Astrocyte (in vitro differentiated cells and primary cell): ENCODE measurements around the gene PAM16. TPM values are rescaled to one million over a fixed set of nuclear protein-coding genes. Genes with fewer than 3 reads are reported as not detected.
A peak's percentile ranks its signal among the peaks of the same experiment; 100 is the strongest.

ENCODE experiments used
- DNase-seq: peaks from one replicate; pipeline ENCODE4 v3.0.0-alpha.2; 2010; ENCODE audit warnings: low read depth
- FAIRE-seq: peaks from 2 replicates; lab custom pipeline; 2011; peaks lifted over from hg19 to GRCh38; lab: Jason Lieb, UNC
- H2AFZ ChIP-seq: 2 replicates; pipeline ENCODE4 v1.6.0; 2012; ENCODE audit warnings: low read depth, low read length, inconsistent platforms
- H3K27ac ChIP-seq: 2 replicates; pipeline ENCODE4 v1.5.1; 2011; ENCODE audit warnings: low read depth, low read length, inconsistent platforms
- H3K27me3 ChIP-seq: 2 replicates; pipeline ENCODE4 v1.6.0; 2011; ENCODE audit warnings: low read length, inconsistent platforms; ENCODE audit not compliant: insufficient read depth
- H3K36me3 ChIP-seq: 2 replicates; pipeline ENCODE4 v1.5.1; 2011; ENCODE audit warnings: low read length, inconsistent platforms; ENCODE audit not compliant: insufficient read depth
- H3K4me1 ChIP-seq: 2 replicates; pipeline ENCODE4 v1.5.1; 2011; ENCODE audit warnings: low read length, inconsistent platforms; ENCODE audit not compliant: insufficient read depth
- H3K4me2 ChIP-seq: 2 replicates; pipeline ENCODE4 v1.6.0; 2012; ENCODE audit warnings: low read length, inconsistent platforms
- H3K4me3 ChIP-seq: 2 replicates; pipeline ENCODE4 v1.5.1; 2011; ENCODE audit warnings: low read depth, mild to moderate bottlenecking, low read length, inconsistent platforms; ENCODE audit not compliant: insufficient read depth
- H3K79me2 ChIP-seq: 2 replicates; pipeline ENCODE4 v1.6.0; 2012; ENCODE audit warnings: mild to moderate bottlenecking, low read length, inconsistent platforms; ENCODE audit not compliant: insufficient read depth
- H3K9ac ChIP-seq: 2 replicates; pipeline ENCODE4 v1.6.0; 2012; ENCODE audit warnings: mild to moderate bottlenecking, low read length, inconsistent platforms
- H3K9me3 ChIP-seq: 2 replicates; pipeline ENCODE4 v1.5.1; 2012; ENCODE audit warnings: low read depth, mild to moderate bottlenecking, low read length, inconsistent platforms; ENCODE audit not compliant: insufficient read depth
- H4K20me1 ChIP-seq: 2 replicates; pipeline ENCODE4 v1.6.0; 2012; ENCODE audit warnings: low read length, inconsistent platforms; ENCODE audit not compliant: insufficient read depth
- H3K27ac Mint-ChIP-seq: one replicate; pipeline ENCODE4 v1.8.0; 2021; ENCODE audit warnings: mild to moderate bottlenecking, mixed read lengths; ENCODE audit not compliant: unreplicated experiment
- H3K27me3 Mint-ChIP-seq: one replicate; pipeline ENCODE4 v1.8.0; 2021; ENCODE audit warnings: low read depth, mixed read lengths; ENCODE audit not compliant: unreplicated experiment
- H3K36me3 Mint-ChIP-seq: one replicate; pipeline ENCODE4 v1.8.0; 2021; ENCODE audit warnings: low read depth, mixed read lengths; ENCODE audit not compliant: unreplicated experiment
- H3K4me1 Mint-ChIP-seq: one replicate; pipeline ENCODE4 v1.8.0; 2021; ENCODE audit warnings: low read depth, mixed read lengths; ENCODE audit not compliant: unreplicated experiment
- H3K4me3 Mint-ChIP-seq: one replicate; pipeline ENCODE4 v1.8.0; 2021; ENCODE audit warnings: mild to moderate bottlenecking, moderate library complexity, mixed read lengths; ENCODE audit not compliant: unreplicated experiment
- H3K9me3 Mint-ChIP-seq: one replicate; pipeline ENCODE4 v1.8.0; 2021; ENCODE audit warnings: mild to moderate bottlenecking, mixed read lengths; ENCODE audit not compliant: unreplicated experiment
- EZH2 ChIP-seq: IDR thresholded peaks from 2 replicates; pipeline ENCODE4 v1.6.1; 2012; ENCODE audit warnings: mild to moderate bottlenecking, low read length, inconsistent platforms; ENCODE audit not compliant: insufficient read depth
- total RNA-seq: library from RNA; stranded (reverse); gene quantifications from 2 replicates; pipeline ENCODE4 v1.2.1, GENCODE V29; 2021

The PAM16 gene
- total RNA-seq, 1 donor from 2014 or later: 51.9 TPM

DNA sequence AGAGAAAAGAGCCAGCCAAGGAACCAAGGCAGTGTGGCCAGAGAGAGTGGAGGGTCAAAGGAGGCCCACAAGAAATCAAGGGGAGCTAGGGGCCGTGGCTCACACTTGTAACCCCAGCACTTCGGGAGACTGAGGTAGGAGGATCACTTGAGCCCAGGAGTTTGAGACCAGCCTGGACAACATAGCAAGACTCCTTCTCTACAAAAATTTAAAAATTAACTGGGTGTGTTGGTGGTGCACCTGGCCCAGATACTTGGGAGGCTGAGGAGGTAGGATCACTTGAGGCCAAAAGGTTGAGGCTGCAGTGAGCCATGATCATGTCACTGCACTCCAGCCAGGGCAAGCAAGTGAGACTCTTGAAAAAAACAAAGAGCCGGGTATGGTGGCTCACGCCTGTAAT is 59.4 kb downstream of the PAM16 start:
- Histone ChIP-seq H3K36me3 (no peaks in the 10 kb centered on the region), H3K9ac (no peak overlapping the region), H3K27ac (no peak overlapping the region), H3K79me2 (no peaks in the 10 kb centered on the region), H3K9me3 (no peaks in the 10 kb centered on the region), H3K27me3 (no peaks in the 10 kb centered on the region), H2AFZ (no peak overlapping the region), H4K20me1 (no peaks in the 10 kb centered on the region), H3K4me1 (peaks cover 24% of the 10 kb centered on the region), H3K4me2 (no peak overlapping the region), H3K4me3 (no peak overlapping the region)
- DNase-seq (no peak), FAIRE-seq (no peak)
- no peak overlapping the region for H3K27ac Mint-ChIP-seq
- H3K27me3 Mint-ChIP-seq: no peaks in the 10 kb centered on the region
- H3K4me1 Mint-ChIP-seq: peaks cover 26% of the 10 kb centered on the region
- no peak for TF ChIP-seq EZH2
- H3K36me3 Mint-ChIP-seq: no peaks in the 10 kb centered on the region
- H3K4me3 Mint-ChIP-seq: peak overlapping the region; percentile 57
- H3K9me3 Mint-ChIP-seq: no peaks in the 10 kb centered on the region

Other genes starting within 250 kb of the PAM16 start
- 11.4 TPM in 2 replicates for gene ADCY9, start 234.9 kb downstream of the PAM16 start, total RNA-seq
- not detected in 2 replicates for gene SRL, start 109.2 kb downstream of the PAM16 start, total RNA-seq
- gene TFAP4, start 78.3 kb downstream of the PAM16 start, total RNA-seq: 6.1 and 7.7 TPM in 2 replicates
- 16.5 and 18.9 TPM in 2 replicates for gene GLIS2, start 35.3 kb downstream of the PAM16 start, total RNA-seq
- 32.0 and 38.7 TPM in 2 replicates for gene VASN, start 20.5 kb upstream of the PAM16 start, total RNA-seq
- gene CORO7, start 65.3 kb upstream of the PAM16 start, total RNA-seq: 25.0 and 26.4 TPM in 2 replicates
- 36.4 and 39.8 TPM in 2 replicates for gene DNAJA3, start 74.5 kb upstream of the PAM16 start, total RNA-seq
- 28.5 and 31.2 TPM in 2 replicates for gene NMRAL1, start 123.3 kb upstream of the PAM16 start, total RNA-seq
- 53.1 and 64.9 TPM in 2 replicates for gene HMOX2, start 125.1 kb upstream of the PAM16 start, total RNA-seq
- 56.9 and 64.7 TPM in 2 replicates for gene CDIP1, start 187.5 kb upstream of the PAM16 start, total RNA-seq
- gene C16orf96, start 205.0 kb upstream of the PAM16 start, total RNA-seq: 0.20 and 0.38 TPM in 2 replicates